Kidney tubule cell (primary cell): Measurements from ENCODE around the gene NPIPB6.

ENCODE experiments used
- DNase-seq: peaks from one replicate; pipeline ENCODE4 v3.0.0-alpha.2; 2018; ENCODE audit warnings: low spot score

NPIPB6 gene

DNA sequence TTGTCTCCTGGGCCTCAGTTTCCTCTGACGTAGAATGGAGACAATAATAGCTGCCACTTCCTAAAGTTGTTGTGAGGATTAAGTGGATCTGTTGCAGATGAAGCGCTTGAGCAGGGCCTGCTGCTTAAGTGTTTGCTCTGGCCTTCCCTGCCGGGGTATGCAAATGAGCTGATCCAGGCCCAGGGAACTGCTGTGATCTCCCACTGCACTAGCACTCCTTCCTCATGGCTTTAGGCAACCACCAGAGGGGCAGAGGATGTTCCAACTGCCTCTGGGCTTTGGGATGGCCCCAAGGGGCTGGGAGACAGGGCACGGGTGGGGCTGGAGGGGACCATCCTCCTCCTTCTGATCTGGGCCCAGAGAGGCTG, 64.8 kb downstream of the NPIPB6 start:
- no peak for DNase-seq

DNA sequence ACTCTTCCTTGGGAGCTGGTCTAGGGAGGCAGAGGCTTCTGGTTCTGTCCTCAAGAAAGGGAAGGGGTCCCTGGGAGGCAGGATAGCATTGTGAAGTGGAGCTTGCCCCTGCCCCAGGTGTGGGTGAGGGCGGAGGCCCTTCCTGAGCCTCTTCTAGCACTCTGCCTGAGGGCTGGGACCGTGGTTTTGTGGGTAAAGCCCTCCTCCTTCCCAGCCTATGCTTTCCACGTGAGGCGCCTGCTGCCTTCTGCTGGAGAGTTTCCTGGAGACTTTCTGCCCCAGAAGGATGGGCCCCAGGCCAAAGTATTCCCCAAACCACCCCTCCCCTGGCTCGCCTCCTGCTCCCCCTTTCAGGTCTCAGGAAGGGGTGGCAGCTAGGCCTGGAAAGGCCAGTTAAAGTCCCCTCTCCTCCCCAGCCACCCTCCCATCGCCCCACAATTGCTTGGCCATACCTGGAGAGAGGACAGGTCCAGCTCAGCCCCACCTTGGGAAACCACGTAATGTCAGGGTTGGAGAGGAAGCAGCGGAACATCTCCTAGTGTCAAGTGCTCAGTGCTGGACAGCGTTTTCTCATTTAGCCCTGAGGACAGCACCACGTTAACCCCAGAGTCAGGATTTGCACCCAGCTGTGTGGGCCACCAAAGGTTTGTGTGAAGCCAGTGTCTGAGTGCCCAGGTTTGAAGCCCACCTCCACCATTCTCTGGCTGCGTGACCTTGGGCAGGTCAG, 65.4 kb downstream of the NPIPB6 start:
- no peak for DNase-seq

- DNase-seq = no peak
These were observed 66.0 kb downstream of the NPIPB6 start for GRCh38 chr16:28297308-28297707.

DNA sequence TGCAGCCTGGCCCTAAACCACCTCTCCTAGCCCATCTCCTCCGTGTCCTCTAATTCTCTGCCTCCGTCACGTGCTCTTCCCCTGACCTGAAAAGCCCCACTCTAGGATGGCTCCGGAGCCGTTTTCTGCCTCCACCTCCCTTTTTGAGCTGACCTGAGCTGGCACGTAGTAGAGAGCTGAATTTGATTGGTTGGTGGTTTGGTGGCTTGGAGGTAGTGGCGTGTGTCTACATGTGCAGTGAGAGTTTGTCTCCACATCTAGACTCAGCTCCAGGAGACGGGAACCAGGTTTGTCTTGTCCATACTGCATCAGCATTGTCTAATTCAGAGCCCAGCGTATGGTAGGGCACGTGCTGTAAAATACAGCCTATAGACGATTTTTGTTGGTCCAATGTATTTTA, 68.0 kb downstream of the NPIPB6 start:
- no peak for DNase-seq

DNA sequence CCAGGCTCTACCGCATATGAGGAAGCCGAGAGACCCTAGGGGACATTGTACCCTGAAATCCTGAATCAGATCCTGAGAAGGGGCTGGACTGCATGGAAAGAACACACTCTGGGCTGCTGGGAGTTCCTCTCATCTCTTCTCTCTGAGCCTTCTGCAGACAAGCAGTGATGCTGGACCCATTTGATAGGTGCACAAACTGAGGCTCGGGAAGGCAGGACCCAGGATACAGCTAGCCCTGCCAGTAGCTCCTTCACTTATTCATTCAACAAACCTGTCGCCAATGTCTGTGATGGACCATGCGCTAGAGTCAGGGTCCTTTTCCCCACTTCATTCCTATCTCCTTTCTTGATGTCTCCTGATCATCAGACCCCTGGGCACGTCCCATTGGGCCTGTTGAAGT, 69.1 kb downstream of the NPIPB6 start:
- DNase-seq = no peak

DNA sequence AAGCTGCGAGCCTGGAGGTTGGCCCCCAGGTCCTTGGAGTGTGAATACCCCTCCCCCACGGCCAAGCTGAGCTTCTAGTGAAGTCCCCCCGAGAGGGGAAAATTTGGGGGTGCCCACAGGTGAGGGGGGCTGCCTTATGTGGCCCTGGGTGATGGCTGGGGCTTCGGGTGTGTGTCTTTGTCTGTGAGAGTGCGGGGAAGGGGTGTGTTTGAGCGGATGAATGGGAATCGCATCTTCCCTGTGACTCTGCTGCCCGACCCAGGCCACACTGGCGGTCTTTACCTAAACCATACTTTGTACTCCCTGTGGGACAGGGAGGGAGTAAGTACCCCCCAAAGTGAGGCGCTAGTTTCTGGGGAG, 69.7 kb downstream of the NPIPB6 start:
- DNase-seq = no peak

DNA sequence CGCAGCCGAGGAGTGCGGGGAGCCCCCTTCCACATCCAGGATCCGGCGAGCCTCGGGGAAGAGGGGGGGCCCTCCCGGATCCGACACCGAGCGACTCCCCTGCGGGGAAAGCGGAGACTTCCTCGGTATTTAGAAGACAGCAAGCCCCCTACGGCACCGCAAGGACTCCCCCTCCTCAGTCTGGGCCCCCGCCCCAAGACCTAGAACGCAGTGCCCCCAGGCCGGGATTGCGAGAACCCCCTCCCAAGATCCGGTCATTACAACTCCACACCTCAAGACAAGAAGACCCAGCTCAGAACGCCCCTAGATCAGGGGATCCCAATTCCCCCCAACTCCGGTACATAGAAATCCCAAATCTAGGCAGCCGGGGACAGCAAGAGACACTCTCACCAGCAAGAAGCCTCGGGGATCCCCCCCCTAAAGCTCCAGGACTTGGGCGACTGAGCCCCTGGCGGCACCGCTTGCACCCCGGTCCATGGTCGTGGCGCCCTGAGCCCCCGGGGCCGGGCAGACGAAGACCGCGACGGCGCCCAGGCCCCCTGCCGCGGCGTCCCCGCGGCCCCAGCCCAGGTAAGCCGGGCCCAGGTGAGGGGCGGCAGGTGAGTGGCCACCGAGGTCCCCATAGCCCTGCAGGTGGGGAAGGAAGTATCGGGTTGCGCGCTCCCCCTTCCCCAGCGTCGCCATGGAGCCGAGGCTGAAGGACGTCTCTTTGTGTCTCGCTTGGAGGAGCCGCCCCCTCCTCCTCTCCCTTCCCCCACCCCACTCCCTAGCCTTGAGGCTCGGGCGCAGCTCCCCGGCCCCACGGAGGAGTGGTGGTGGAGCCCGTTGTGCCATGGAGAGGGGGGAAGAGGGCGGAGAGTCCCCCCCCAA, 70.3 kb downstream of the NPIPB6 start:
- DNase-seq = peak; percentile 16
